Measurements from ENCODE around the gene ATIC.

Gene ATIC

GRCh38 chr2:215382011-215382410, 70.2 kb downstream of the ATIC start:
- no peaks in the 10 kb centered on the region for H3K27me3 ChIP-seq (ENCODE audit: control insufficient read depth in 5 of 5, insufficient read depth in 4 of 5, low read length in 5 of 5)
- H3K27ac ChIP-seq (ENCODE audit: low read depth, low read length): no peak overlapping the region
- H3K4me1 ChIP-seq (ENCODE audit: control insufficient read depth in 5 of 5, insufficient read depth in 5 of 5, low read length in 5 of 5): no peaks in the 10 kb centered on the region
- no peaks in the 10 kb centered on the region for H3K9me3 ChIP-seq (ENCODE audit: control insufficient read depth in 5 of 5, low read length in 5 of 5)
- H3K4me3 ChIP-seq (ENCODE audit: low read depth in 1 of 5, low read length in 5 of 5): no peak overlapping the region
- no peak overlapping the region for H3K9ac ChIP-seq (ENCODE audit: low read length in 5 of 5)
- H3K36me3 ChIP-seq (ENCODE audit: control insufficient read depth in 5 of 5, insufficient read depth in 5 of 5, low read length in 5 of 5): peaks cover 0 to 61% (median 41%) of the 10 kb centered on the region in 5 donors

- Histone ChIP-seq H3K27me3 (ENCODE audit: control insufficient read depth in 5 of 5, insufficient read depth in 4 of 5, low read length in 5 of 5) (no peaks in the 10 kb centered on the region), H3K4me3 (ENCODE audit: low read depth in 1 of 5, low read length in 5 of 5) (no peak overlapping the region), H3K9ac (ENCODE audit: low read length in 5 of 5) (no peak overlapping the region), H3K27ac (ENCODE audit: low read depth, low read length) (no peak overlapping the region), H3K4me1 (ENCODE audit: control insufficient read depth in 5 of 5, insufficient read depth in 5 of 5, low read length in 5 of 5) (no peaks in the 10 kb centered on the region), H3K9me3 (ENCODE audit: control insufficient read depth in 5 of 5, low read length in 5 of 5) (no peaks in the 10 kb centered on the region), H3K36me3 (ENCODE audit: control insufficient read depth in 5 of 5, insufficient read depth in 5 of 5, low read length in 5 of 5) (peaks cover 0 to 57% (median 41%) of the 10 kb centered on the region in 5 donors)
Observed at GRCh38 chr2:215382480-215382879, 70.6 kb downstream of the ATIC start.

- H3K9me3 ChIP-seq (ENCODE audit: control insufficient read depth in 5 of 5, low read length in 5 of 5): no peaks in the 10 kb centered on the region
- no peak overlapping the region for H3K4me3 ChIP-seq (ENCODE audit: low read depth in 1 of 5, low read length in 5 of 5)
- no peak overlapping the region for H3K27ac ChIP-seq (ENCODE audit: low read depth, low read length)
- no peaks in the 10 kb centered on the region for H3K4me1 ChIP-seq (ENCODE audit: control insufficient read depth in 5 of 5, insufficient read depth in 5 of 5, low read length in 5 of 5)
- no peaks in the 10 kb centered on the region for H3K27me3 ChIP-seq (ENCODE audit: control insufficient read depth in 5 of 5, insufficient read depth in 4 of 5, low read length in 5 of 5)
- H3K36me3 ChIP-seq (ENCODE audit: control insufficient read depth in 5 of 5, insufficient read depth in 5 of 5, low read length in 5 of 5): peaks cover 3 to 58% (median 47%) of the 10 kb centered on the region in 5 donors
- no peak overlapping the region for H3K9ac ChIP-seq (ENCODE audit: low read length in 5 of 5)
Observed at GRCh38 chr2:215383652-215384279, 71.9 kb downstream of the ATIC start.

- H3K36me3 ChIP-seq (ENCODE audit: control insufficient read depth in 5 of 5, insufficient read depth in 5 of 5, low read length in 5 of 5): peaks cover 3 to 54% (median 46%) of the 10 kb centered on the region in 5 donors
Observed at GRCh38 chr2:215384710-215385109, 72.9 kb downstream of the ATIC start.

GRCh38 chr2:215386566-215386965, 74.7 kb downstream of the ATIC start:
- no peak overlapping the region for H3K9ac ChIP-seq (ENCODE audit: low read length in 5 of 5)
- H3K27me3 ChIP-seq (ENCODE audit: control insufficient read depth in 5 of 5, insufficient read depth in 4 of 5, low read length in 5 of 5): no peaks in the 10 kb centered on the region
- H3K27ac ChIP-seq (ENCODE audit: low read depth, low read length): no peak overlapping the region
- H3K4me1 ChIP-seq (ENCODE audit: control insufficient read depth in 5 of 5, insufficient read depth in 5 of 5, low read length in 5 of 5): no peaks in the 10 kb centered on the region
- no peak overlapping the region for H3K4me3 ChIP-seq (ENCODE audit: low read depth in 1 of 5, low read length in 5 of 5)
- no peaks in the 10 kb centered on the region for H3K9me3 ChIP-seq (ENCODE audit: control insufficient read depth in 5 of 5, low read length in 5 of 5)
- H3K36me3 ChIP-seq (ENCODE audit: control insufficient read depth in 5 of 5, insufficient read depth in 5 of 5, low read length in 5 of 5): peaks cover 0 to 54% (median 46%) of the 10 kb centered on the region in 5 donors

More at GRCh38 chr2:215384710-215385109, 72.9 kb downstream of the ATIC start:
- Histone ChIP-seq H3K4me1 (ENCODE audit: control insufficient read depth in 5 of 5, insufficient read depth in 5 of 5, low read length in 5 of 5) (no peaks in the 10 kb centered on the region), H3K4me3 (ENCODE audit: low read depth in 1 of 5, low read length in 5 of 5) (no peak overlapping the region), H3K27ac (ENCODE audit: low read depth, low read length) (no peak overlapping the region), H3K9ac (ENCODE audit: low read length in 5 of 5) (no peak overlapping the region), H3K27me3 (ENCODE audit: control insufficient read depth in 5 of 5, insufficient read depth in 4 of 5, low read length in 5 of 5) (no peaks in the 10 kb centered on the region), H3K9me3 (ENCODE audit: control insufficient read depth in 5 of 5, low read length in 5 of 5) (no peaks in the 10 kb centered on the region)

- no peak overlapping the region for H3K4me3 ChIP-seq (ENCODE audit: low read depth in 1 of 5, low read length in 5 of 5)
- no peaks in the 10 kb centered on the region for H3K27me3 ChIP-seq (ENCODE audit: control insufficient read depth in 5 of 5, insufficient read depth in 4 of 5, low read length in 5 of 5)
- H3K27ac ChIP-seq (ENCODE audit: low read depth, low read length): no peak overlapping the region
- H3K4me1 ChIP-seq (ENCODE audit: control insufficient read depth in 5 of 5, insufficient read depth in 5 of 5, low read length in 5 of 5): no peaks in the 10 kb centered on the region
- H3K9ac ChIP-seq (ENCODE audit: low read length in 5 of 5): no peak overlapping the region
- peaks cover 0 to 54% (median 44%) of the 10 kb centered on the region in 5 donors for H3K36me3 ChIP-seq (ENCODE audit: control insufficient read depth in 5 of 5, insufficient read depth in 5 of 5, low read length in 5 of 5)
- H3K9me3 ChIP-seq (ENCODE audit: control insufficient read depth in 5 of 5, low read length in 5 of 5): no peaks in the 10 kb centered on the region
Observed at GRCh38 chr2:215388002-215388728, 76.3 kb downstream of the ATIC start.

- Histone ChIP-seq H3K27me3 (ENCODE audit: control insufficient read depth in 5 of 5, insufficient read depth in 4 of 5, low read length in 5 of 5) (no peaks in the 10 kb centered on the region), H3K27ac (ENCODE audit: low read depth, low read length) (no peak overlapping the region), H3K36me3 (ENCODE audit: control insufficient read depth in 5 of 5, insufficient read depth in 5 of 5, low read length in 5 of 5) (peaks cover 0 to 51% (median 43%) of the 10 kb centered on the region in 5 donors), H3K9ac (ENCODE audit: low read length in 5 of 5) (no peak overlapping the region), H3K4me1 (ENCODE audit: control insufficient read depth in 5 of 5, insufficient read depth in 5 of 5, low read length in 5 of 5) (no peaks in the 10 kb centered on the region), H3K9me3 (ENCODE audit: control insufficient read depth in 5 of 5, low read length in 5 of 5) (no peaks in the 10 kb centered on the region), H3K4me3 (ENCODE audit: low read depth in 1 of 5, low read length in 5 of 5) (no peak overlapping the region)
Observed at GRCh38 chr2:215390550-215390913, 78.7 kb downstream of the ATIC start.

- Histone ChIP-seq H3K36me3 (ENCODE audit: control insufficient read depth in 5 of 5, insufficient read depth in 5 of 5, low read length in 5 of 5) (peaks cover 0 to 50% (median 42%) of the 10 kb centered on the region in 5 donors), H3K9me3 (ENCODE audit: control insufficient read depth in 5 of 5, low read length in 5 of 5) (no peaks in the 10 kb centered on the region), H3K9ac (ENCODE audit: low read length in 5 of 5) (no peak overlapping the region), H3K4me3 (ENCODE audit: low read depth in 1 of 5, low read length in 5 of 5) (no peak overlapping the region), H3K27ac (ENCODE audit: low read depth, low read length) (no peak overlapping the region), H3K27me3 (ENCODE audit: control insufficient read depth in 5 of 5, insufficient read depth in 4 of 5, low read length in 5 of 5) (no peaks in the 10 kb centered on the region), H3K4me1 (ENCODE audit: control insufficient read depth in 5 of 5, insufficient read depth in 5 of 5, low read length in 5 of 5) (no peaks in the 10 kb centered on the region)
Observed at GRCh38 chr2:215391531-215391930, 79.7 kb downstream of the ATIC start.

- Histone ChIP-seq H3K9me3 (ENCODE audit: control insufficient read depth in 5 of 5, low read length in 5 of 5) (no peaks in the 10 kb centered on the region), H3K27ac (ENCODE audit: low read depth, low read length) (no peak overlapping the region), H3K36me3 (ENCODE audit: control insufficient read depth in 5 of 5, insufficient read depth in 5 of 5, low read length in 5 of 5) (peaks cover 0 to 45% (median 38%) of the 10 kb centered on the region in 5 donors), H3K4me3 (ENCODE audit: low read depth in 1 of 5, low read length in 5 of 5) (no peak overlapping the region), H3K27me3 (ENCODE audit: control insufficient read depth in 5 of 5, insufficient read depth in 4 of 5, low read length in 5 of 5) (no peaks in the 10 kb centered on the region), H3K4me1 (ENCODE audit: control insufficient read depth in 5 of 5, insufficient read depth in 5 of 5, low read length in 5 of 5) (no peaks in the 10 kb centered on the region), H3K9ac (ENCODE audit: low read length in 5 of 5) (no peak overlapping the region)
Observed at GRCh38 chr2:215392164-215392563, 80.3 kb downstream of the ATIC start.

- H3K9ac ChIP-seq (ENCODE audit: low read length in 5 of 5): no peak overlapping the region
- no peaks in the 10 kb centered on the region for H3K4me1 ChIP-seq (ENCODE audit: control insufficient read depth in 5 of 5, insufficient read depth in 5 of 5, low read length in 5 of 5)
- peaks cover 0 to 50% (median 40%) of the 10 kb centered on the region in 5 donors for H3K36me3 ChIP-seq (ENCODE audit: control insufficient read depth in 5 of 5, insufficient read depth in 5 of 5, low read length in 5 of 5)
- no peaks in the 10 kb centered on the region for H3K9me3 ChIP-seq (ENCODE audit: control insufficient read depth in 5 of 5, low read length in 5 of 5)
- no peak overlapping the region for H3K27ac ChIP-seq (ENCODE audit: low read depth, low read length)
- H3K27me3 ChIP-seq (ENCODE audit: control insufficient read depth in 5 of 5, insufficient read depth in 4 of 5, low read length in 5 of 5): no peaks in the 10 kb centered on the region
- no peak overlapping the region for H3K4me3 ChIP-seq (ENCODE audit: low read depth in 1 of 5, low read length in 5 of 5)
Observed at GRCh38 chr2:215392687-215393270, 80.9 kb downstream of the ATIC start.
